NCI-H82 (cell line): ENCODE measurements around the gene FOXL2.
"Not testable (repeated sequence)": the region's sequence is repeated elsewhere in the genome, so short reads cannot be mapped to it uniquely, and the experiment has no call there.

Source experiments
- DNase-seq: peaks from one replicate; lab custom pipeline; 2025; lab: John Stamatoyannopoulos, UW

Gene FOXL2

GRCh38 chr3:138933068-138933668 is 13.8 kb downstream of the FOXL2 start:
- no peak for DNase-seq

GRCh38 chr3:138928727-138929372 is 18.1 kb downstream of the FOXL2 start:
- DNase-seq, result no peak

GRCh38 chr3:138923531-138923994 is 23.4 kb downstream of the FOXL2 start:
- peak; percentile 92 for DNase-seq

GRCh38 chr3:138922400-138922799 is 24.5 kb downstream of the FOXL2 start:
- not testable (repeated sequence) for DNase-seq

- DNase-seq, result peak; percentile 41
Observed at GRCh38 chr3:138921316-138922292, 25.3 kb downstream of the FOXL2 start.

GRCh38 chr3:138919325-138919724 is 27.6 kb downstream of the FOXL2 start:
- no peak for DNase-seq

GRCh38 chr3:138916824-138917223 is 30.1 kb downstream of the FOXL2 start:
- no peak for DNase-seq

GRCh38 chr3:138915503-138916498 is 31.1 kb downstream of the FOXL2 start:
- peak; percentile 94 for DNase-seq

- no peak for DNase-seq
Observed at GRCh38 chr3:138914870-138915502, 32.0 kb downstream of the FOXL2 start.

- DNase-seq, result no peak
Observed at GRCh38 chr3:138913766-138914165, 33.2 kb downstream of the FOXL2 start.

- DNase-seq, result no peak
Observed at GRCh38 chr3:138912237-138912636, 34.7 kb downstream of the FOXL2 start.

GRCh38 chr3:138911621-138912020 is 35.3 kb downstream of the FOXL2 start:
- no peak for DNase-seq

- DNase-seq, result no peak
Observed at GRCh38 chr3:138909904-138910303, 37.0 kb downstream of the FOXL2 start.

GRCh38 chr3:138908846-138909245 is 38.1 kb downstream of the FOXL2 start:
- no peak for DNase-seq

- no peak for DNase-seq
Observed at GRCh38 chr3:138907539-138907938, 39.4 kb downstream of the FOXL2 start.

- no peak for DNase-seq
Observed at GRCh38 chr3:138902171-138902570, 44.8 kb downstream of the FOXL2 start.

GRCh38 chr3:138901567-138901966 is 45.4 kb downstream of the FOXL2 start:
- DNase-seq, result no peak

- no peak for DNase-seq
Observed at GRCh38 chr3:138899351-138899991, 47.5 kb downstream of the FOXL2 start.

GRCh38 chr3:138898708-138899107 is 48.2 kb downstream of the FOXL2 start:
- DNase-seq, result no peak

GRCh38 chr3:138898301-138898700 is 48.6 kb downstream of the FOXL2 start:
- no peak for DNase-seq
